M059J (cell line): Measurements from ENCODE around the gene CDK5RAP1. TPM values are rescaled to one million over a fixed set of nuclear protein-coding genes. Genes with fewer than 3 reads are reported as not detected.
A peak's percentile ranks its signal among the peaks of the same experiment; 100 is the strongest.
"Not testable (repeated sequence)": the region's sequence is repeated elsewhere in the genome, so short reads cannot be mapped to it uniquely, and the experiment has no call there.

Source experiments
- DNase-seq: peaks from one replicate; pipeline ENCODE4 v3.0.0-alpha.2; 2012; ENCODE audit warnings: low read depth
- total RNA-seq: library from RNA; depleted of rRNA; stranded (reverse); fragments of >200 nt; shearing (Covaris generic); gene quantifications from 2 replicates; pipeline ENCODE4 v1.2.3, GENCODE V29; 2014

CDK5RAP1 gene
- total RNA-seq, 1 experiment from 2014 or later = 28.5 TPM

GRCh38 chr20:33419140-33419974 lies 18.0 kb upstream of the CDK5RAP1 start:
- no peak for DNase-seq

GRCh38 chr20:33418033-33418432 lies 16.7 kb upstream of the CDK5RAP1 start:
- no peak for DNase-seq

DNA sequence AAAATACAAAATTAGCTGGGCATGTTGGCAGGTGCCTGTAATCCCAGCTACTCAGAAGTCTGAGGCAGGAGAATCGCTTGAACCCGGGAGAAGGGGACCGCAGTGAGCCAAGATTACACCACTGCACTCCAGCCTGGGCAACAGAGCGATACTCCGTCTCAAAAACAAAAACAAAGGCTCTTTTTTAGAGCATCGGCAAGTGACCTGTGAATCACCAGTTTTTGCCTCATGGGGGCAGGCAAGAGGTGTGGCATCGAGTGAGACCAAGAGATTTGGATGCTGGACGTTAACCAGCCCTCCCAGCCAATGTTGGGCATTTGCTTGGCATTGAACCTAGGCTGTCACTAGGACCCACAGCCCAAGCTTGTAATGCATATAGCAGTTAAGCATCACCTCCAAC lies 14.6 kb upstream of the CDK5RAP1 start:
- DNase-seq = peak; percentile 55

GRCh38 chr20:33412484-33412838 lies 11.1 kb upstream of the CDK5RAP1 start:
- DNase-seq = no peak

DNA sequence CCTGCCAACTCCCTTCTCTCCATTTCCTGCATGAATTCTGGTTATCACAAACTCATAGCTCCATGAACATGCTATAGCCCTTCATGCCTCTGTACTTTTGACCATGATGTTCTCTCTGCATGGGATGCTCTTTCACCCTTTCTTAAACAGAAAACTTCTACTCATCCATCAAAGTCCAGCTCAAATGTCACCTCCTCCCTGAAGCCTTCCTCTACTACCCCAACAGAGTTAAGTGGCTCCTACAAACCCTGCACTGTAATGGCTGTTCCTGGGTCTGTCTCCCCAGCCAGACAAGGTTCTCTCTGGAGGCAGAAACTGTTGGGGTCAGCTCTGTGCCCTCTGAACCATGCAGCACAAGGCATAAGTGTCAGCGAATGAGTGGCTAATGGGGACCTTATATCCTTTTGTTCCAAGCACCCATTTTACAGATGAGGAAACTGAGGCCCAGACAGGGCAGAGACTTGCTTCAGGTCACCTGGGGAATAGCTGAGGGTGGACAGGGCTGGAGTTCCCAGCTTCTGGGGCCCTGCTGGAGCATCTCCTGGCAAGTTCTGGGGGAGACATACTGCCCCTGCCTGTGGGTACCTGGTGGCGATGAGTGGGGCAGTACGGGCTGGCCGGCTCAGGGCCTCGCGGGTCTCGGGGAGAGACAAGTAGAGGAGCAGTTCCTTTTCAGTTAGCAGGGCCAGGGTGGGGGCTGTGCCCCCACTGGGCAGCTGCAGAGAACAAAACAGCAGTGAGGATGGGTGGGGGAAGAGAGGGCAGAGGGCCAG lies 10.6 kb upstream of the CDK5RAP1 start:
- DNase-seq = no peak

DNA sequence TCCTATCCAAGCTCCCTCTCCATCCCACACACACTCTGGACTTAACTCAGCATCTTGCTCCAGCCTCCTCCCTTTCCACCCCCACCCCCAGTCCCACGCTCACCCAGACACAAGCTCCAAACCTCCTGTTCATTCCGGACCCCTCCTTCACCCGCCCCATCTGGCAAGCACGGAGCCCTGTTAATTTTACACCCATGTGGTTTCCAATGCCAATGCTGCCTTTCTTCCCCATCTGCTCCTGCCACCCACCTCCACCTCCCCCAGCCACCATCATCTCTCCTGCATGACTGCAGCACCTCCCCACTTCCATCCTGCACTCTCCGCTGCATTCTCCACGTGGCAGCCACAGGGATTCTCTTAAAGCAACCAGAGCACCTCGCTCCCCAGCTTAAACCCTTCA lies 9.9 kb upstream of the CDK5RAP1 start:
- no peak for DNase-seq

DNA sequence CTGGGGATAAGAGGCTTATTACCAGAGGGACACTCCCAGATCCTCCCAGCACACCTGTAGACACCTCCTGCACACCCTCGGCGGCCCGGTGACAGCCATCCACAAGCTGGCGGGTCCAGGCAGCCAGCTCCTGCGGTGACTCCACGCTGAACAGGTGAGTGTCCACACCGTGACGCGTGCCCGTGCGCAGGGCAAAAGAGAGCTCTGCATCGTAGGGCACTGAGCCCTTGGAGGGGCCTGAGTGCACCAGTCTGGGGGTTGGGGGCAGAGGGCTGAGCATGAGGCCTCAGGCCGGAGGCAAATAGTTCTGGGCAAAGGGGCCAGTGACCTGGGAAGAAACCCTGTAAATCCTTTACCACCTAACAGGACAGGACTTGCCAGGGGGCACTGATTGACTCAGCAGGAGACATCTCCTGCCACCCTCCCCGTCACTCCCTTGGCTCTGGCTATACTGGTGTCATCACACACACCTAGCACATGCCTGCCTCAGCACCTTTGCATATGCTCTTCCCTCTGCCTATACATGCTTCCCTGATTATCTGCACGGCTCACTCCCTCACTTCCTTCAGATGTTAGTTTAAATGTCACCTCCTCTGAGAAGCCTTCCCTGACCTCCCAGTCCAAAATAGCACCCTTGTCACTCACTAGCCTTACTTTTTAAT lies 8.9 kb upstream of the CDK5RAP1 start:
- no peak for DNase-seq

DNA sequence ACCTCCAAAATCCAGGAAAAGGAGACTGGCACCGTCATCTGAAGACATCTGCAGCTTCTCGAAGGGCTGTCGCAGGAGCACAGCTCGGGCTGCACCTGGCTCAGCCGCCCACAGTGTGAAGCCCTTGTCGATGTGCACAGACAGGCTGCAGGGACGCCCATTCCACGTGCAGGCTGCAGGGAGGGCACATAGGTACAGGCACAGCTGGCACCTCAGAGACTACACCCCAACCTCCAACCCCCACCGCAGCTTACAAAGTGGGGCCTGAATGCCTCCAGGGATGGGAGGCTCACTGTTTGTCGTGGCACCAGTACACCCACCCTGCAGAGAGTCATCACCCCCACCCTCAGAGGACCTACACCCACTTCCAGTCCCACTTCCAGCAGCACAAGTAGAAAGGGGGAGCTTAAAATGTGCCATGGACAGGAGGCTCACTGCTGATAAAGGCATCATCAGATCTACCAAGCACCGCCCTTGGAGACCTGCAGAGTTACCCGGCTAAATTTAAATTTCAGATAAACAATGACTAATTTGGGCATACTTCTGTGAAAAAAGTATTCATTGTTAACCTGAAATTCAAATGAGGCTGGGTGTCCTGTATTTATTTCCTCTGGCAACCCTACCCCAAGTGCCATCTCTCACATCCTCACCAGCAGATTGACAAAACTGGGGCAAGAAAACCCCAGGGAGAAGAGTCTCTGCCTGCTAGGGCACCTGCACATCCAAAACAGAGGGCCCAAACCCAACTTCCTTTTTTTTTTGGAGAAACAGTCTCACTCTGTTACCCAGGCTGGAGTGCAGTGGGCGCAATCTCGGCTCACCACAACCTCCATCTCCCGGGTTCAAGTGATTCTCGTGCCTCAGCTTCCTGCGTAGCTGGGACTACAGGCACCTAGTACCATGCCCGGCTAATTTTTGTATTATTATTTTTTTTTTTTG lies 7.7 kb upstream of the CDK5RAP1 start:
- peak; percentile 44 for DNase-seq

DNA sequence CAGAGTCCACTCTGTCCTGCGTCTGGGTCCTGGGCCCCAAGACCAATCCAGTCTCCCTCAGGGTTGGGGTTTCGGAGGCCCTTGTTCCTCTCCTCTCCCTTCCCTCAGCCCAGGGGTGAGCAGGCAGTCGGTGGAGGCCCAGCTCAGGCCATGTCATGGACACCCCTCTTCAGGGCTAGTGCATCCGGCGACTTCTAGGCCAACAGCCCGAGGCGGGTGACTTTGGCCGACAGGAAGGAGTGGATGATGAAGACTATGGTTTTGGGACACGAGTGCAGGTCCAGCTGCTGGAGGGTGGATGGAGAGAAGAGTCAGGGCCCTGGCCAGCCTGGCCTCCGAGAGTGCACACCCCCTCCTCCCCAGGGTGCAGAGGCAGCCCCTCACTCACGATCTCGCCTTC lies 7.0 kb upstream of the CDK5RAP1 start:
- DNase-seq = no peak

DNA sequence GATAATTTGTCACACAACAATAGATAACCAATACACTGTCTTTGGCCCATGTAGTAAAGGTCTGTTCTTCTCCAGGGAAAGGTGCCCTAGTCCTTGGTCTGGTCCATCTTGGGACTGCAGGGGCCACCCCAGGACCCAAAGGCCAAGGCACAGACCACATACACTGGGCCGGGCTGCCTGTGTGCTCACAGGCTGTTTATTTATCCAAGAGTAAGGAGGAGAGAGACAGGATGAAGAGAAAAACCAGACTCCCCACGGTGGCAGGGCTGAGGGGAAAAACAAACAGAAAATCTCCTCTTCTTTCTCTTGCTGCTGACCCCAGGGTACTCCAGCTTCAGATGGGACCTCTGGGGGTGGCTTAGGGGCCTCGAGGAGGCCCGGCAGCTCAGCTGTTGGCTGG lies 6.5 kb upstream of the CDK5RAP1 start:
- no peak for DNase-seq

GRCh38 chr20:33407251-33407650 lies 5.9 kb upstream of the CDK5RAP1 start:
- peak; percentile 57 for DNase-seq

GRCh38 chr20:33404281-33404680 lies 3.0 kb upstream of the CDK5RAP1 start:
- no peak for DNase-seq

DNA sequence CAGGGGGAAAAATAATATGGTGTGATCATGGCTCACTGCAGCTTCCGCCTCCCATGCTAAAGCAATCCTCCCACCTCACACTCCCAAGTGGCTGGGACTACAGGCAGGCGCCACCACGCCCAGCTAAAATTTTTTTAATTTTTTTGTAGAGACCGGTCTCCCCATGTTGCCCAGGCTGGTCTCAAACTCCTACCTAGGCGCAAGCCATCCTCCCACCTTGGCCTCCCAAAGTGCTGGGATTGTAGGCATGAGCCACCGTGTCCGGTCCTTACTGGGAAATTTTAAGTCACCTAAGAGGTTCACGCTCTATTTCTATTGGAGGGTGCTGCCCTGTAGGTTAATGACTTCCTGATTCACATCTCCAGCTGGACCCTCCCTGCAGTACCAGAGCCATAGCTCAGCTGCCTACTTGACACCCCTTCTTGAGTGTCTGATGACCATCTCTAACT lies 626 bp upstream of the CDK5RAP1 start:
- no peak for DNase-seq

DNA sequence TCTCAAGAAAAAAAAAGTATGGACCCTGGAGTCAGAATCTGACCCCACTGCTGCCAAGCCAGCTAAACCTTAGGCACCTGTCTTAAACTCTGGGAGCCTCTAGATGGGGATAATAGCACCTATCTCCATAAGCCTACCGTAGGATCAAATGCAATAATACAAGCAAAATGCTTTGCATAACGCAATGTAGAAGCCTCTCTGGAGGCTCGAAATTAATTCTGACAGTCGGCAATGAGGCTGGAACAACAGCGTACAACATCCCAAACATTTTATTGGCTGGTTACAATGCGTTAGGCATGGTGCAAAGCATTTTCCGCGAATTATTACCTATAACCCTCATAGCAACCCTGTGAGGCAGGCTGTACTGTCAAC lies 521 bp downstream of the CDK5RAP1 start:
- peak; percentile 58 for DNase-seq

GRCh38 chr20:33399924-33400323 lies 1.4 kb downstream of the CDK5RAP1 start:
- no peak for DNase-seq

GRCh38 chr20:33394718-33395117 lies 6.6 kb downstream of the CDK5RAP1 start:
- peak; percentile 20 for DNase-seq

- DNase-seq = no peak
These were observed 7.7 kb downstream of the CDK5RAP1 start for GRCh38 chr20:33393609-33394008.

DNA sequence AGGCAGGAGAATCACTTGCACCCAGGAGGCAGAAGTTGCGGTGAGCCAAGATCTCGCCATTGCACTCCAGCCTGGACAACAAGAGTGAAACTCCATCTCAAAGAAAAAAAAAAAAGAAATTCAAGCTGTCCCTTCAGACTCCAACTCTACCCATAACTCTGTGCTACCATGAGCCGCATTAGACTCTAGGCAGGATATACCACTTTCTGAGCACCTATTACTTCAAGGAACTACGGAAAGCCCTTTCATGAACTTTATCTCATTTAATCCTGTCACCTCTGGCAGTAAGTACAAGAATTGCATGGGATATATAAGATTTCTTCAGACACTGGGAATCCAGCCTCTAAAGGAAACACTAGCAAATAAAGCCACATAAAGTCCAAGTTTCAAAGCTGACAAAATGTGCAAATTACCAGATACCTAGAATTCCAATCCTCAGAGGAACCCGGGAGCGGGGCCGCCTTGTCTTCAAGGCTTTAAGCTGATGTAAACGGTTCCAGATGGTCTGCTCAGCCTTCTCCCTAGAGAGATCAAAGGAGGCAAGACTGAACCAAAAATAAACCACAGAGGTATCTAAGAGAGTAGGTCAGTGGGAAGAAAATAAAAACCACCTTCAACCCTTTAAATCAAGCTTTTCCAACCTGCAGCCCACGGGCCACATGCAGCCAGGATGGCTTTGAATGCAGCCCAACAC lies 9.4 kb downstream of the CDK5RAP1 start:
- DNase-seq = no peak

- DNase-seq = not testable (repeated sequence)
These were observed 12.0 kb downstream of the CDK5RAP1 start for GRCh38 chr20:33389326-33389725.

DNA sequence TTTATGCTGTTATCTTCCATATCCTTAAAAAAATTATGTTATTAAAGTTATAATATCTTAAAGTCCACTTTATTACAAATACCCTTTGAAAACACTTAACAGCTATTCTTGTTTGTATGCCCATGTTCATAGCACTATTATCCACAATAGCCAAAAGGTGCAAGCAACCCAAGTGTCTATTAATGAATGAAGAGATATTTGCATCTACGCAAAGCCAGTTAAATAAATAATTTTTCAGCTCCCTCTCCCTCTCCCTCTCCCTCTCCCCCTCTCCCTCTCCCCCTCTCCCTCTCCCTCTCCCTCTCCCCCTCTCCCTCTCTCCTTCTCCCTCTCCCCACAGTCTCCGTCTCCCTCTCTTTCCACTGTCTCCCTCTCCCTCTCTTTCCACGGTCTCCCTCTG lies 13.1 kb downstream of the CDK5RAP1 start:
- DNase-seq = no peak

DNA sequence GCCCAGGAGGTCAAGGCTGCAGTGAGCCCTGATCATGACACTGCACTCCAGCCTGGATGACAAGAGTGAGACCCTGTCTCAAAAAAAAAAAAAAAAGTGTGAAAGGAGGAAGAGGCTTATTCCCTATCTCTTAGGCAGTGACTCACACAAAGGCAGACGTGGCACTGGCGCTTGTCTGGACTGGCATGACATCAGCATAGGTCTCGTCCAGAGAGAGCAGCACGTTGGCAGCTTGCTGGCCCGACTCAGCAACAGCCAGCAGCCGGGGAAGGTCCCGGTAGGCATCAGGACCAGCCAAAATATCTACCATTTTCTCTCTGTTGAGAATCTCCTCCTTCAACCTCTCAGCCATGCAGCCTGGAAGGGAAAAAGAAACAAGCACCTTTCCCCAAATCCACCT lies 14.1 kb downstream of the CDK5RAP1 start:
- DNase-seq = peak; percentile 87
